Right lobe of liver (tissue), 6 donors: Measurements from ENCODE around the gene TOE1. TPM values are rescaled to one million over a fixed set of nuclear protein-coding genes. Genes with fewer than 3 reads are reported as not detected.

ENCODE experiments used
- ATAC-seq, 4 donors: fragments of 200-7000 bp; cut with Tn5 transposase; one replicate each; pipeline ENCODE4 v1.9.1; 2020; ENCODE audit warnings: mild to moderate bottlenecking in 4 of 4, moderate library complexity in 4 of 4
- DNase-seq, 3 donors: peaks; one replicate each; pipeline ENCODE4 v3.0.0-alpha.2; 2020
- H3K27ac ChIP-seq, 3 donors: fragments of 200-600 bp; one replicate each; pipeline ENCODE4 v1.8.0; 2022
- H3K27me3 ChIP-seq, 2 donors: fragments of 200-600 bp; one replicate each; pipeline ENCODE4 v1.8.0; 2022
- H3K36me3 ChIP-seq, 4 donors: fragments of 200-600 bp; sonication (generic) in 1 of 4; one replicate each; pipeline versions ENCODE4 v1.5.1 to v1.8.0; 2017 to 2022; ENCODE audit warnings: control low read depth in 1 of 4
- H3K4me1 ChIP-seq, 4 donors: fragments of 200-600 bp; sonication (generic) in 1 of 4; one replicate each; pipeline versions ENCODE4 v1.5.1 to v1.8.0; 2017 to 2022; ENCODE audit warnings: control low read depth in 1 of 4
- H3K4me3 ChIP-seq, 3 donors: fragments of 200-600 bp; one replicate each; pipeline ENCODE4 v1.8.0; 2022
- H3K9me3 ChIP-seq, 4 donors: fragments of 200-600 bp; sonication (generic) in 1 of 4; one replicate each; pipeline versions ENCODE4 v1.5.1 to v1.8.0; 2017 to 2022; ENCODE audit warnings: control low read depth in 1 of 4
- CTCF ChIP-seq, 4 donors: fragments of 200-600 bp in 3 of 4; fragments of 450-650 bp in 1 of 4; IDR thresholded peaks; one replicate each; pipeline versions ENCODE4 v1.5.1 to v1.8.0; 2016 to 2022; ENCODE audit warnings: antibody characterized with exemption in 4 of 4, mild to moderate bottlenecking in 2 of 4
- POLR2A ChIP-seq: fragments of 450-650 bp; IDR thresholded peaks from one replicate; pipeline ENCODE4 v1.6.1; 2017; ENCODE audit warnings: antibody characterized with exemption, mild to moderate bottlenecking
- WGBS: methylation state at CpG from one replicate; pipeline ENCODE4 v1.1.6; 2018; ENCODE audit warnings: low coverage, low lambda C conversion rate; ENCODE audit not compliant: insufficient coverage; ENCODE audit errors: missing lambda C conversion rate; 5-methylcytosine and 5-hydroxymethylcytosine counted together
- intact Hi-C, 2 donors: fragments of 100-400 bp; cut with DNase I; formaldehyde crosslinking; loops; one replicate each; pipeline versions ENCODE4 v1.11.2 to v1.14.1; 2022
- total RNA-seq, 6 experiments: library from RNA; depleted of rRNA in 2 of 6; stranded (reverse); fragments of >200 nt in 2 of 6; fragmentation: NEBNext Ultra II Directional in 3 of 6; extraction: Animal tissue kit (Norgen Biotek cat#: 25700) in 3 of 6; gene quantifications; one replicate each; pipeline versions ENCODE4 v1.1.0 to v1.2.4, GENCODE V29; 2016 to 2023
- donor health status: DM: no; HTN: yes; CAD: no.
- donor health status: DM: no; HTN: no; CAD: no.
- donor health status: DM: no; HTN: no; CAD: no.
- donor health status: DM: no; HTN: yes; CAD: no.
- donor health status: DM: no; HTN: yes; CAD: no.

TOE1 gene
- total RNA-seq, 6 experiments from 2014 or later, result 3.2 to 7.7 (median 4.4) TPM

DNA sequence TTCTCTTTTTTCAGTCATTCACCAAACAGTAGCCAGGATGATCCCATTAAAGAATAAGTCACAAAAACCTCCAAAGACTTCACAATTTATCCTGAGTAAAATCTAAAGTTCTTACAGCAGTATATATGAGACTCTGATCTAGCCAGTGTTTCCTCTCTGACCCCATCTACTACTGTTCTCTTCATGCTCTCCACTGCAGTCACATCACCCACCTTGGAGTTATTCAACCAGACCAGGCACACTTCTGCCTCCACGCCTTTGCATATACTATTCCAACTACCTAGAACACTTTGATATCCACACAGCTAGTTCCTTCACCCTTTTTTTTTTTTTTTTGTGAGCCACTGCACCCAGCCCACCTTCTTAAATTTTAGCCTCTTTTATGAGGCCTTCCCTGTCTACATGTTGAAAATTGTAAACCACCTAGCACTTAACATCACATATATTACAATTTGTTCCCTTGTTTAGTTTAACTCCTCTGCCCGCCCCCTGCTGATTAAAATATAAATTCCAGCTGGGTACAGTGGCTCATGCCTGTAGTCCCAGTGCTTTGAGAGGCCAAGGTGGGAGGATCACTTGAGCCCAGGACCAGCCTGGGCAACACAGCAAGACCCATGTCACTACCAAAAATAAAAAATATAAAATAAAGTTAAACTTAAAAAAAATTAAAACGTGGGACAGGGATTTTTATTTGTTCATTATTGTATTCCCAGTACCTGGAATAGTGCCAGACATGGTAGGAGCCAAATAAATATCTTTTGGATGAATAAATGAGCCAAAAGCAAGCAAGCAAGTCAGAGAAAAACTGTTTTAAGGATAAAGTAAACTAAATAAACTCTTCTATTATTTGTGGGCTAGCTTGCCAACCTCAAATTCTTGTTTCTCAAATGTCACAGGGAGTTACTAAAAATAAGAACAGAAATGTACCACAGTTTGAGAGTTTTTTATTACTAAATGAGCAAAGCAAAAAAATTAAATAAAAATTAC, 35.4 kb downstream of the TOE1 start:
- Histone ChIP-seq H3K4me3 (no peak overlapping the region), H3K27ac (no peak overlapping the region), H3K36me3 (no peaks in the 10 kb centered on the region), H3K4me1 (peaks cover 0 to 7% (median 0%) of the 10 kb centered on the region in 4 donors), H3K27me3 (no peaks in the 10 kb centered on the region), H3K9me3 (no peaks in the 10 kb centered on the region)
- TF ChIP-seq CTCF (IDR thresholded peaks at IDR 0.05) (no peak), POLR2A (no peak)
- WGBS, result 56% methylated on average over 3 of the region's 3 CpGs
- no peak for DNase-seq
- ATAC-seq, result no peak
- intact Hi-C loops, result no loop called here

- no peak overlapping the region for H3K27ac ChIP-seq
- no peaks in the 10 kb centered on the region for H3K27me3 ChIP-seq
- H3K36me3 ChIP-seq, result no peaks in the 10 kb centered on the region
- intact Hi-C loops, result no loop called here
- TF ChIP-seq CTCF (IDR thresholded peaks at IDR 0.05) (no peak), POLR2A (no peak)
- H3K9me3 ChIP-seq, result no peaks in the 10 kb centered on the region
- ATAC-seq (no peak), DNase-seq (no peak)
- peaks cover 0 to 16% (median 0%) of the 10 kb centered on the region in 4 donors for H3K4me1 ChIP-seq
- H3K4me3 ChIP-seq, result no peak overlapping the region
Observed at GRCh38 chr1:45378184-45378583, 38.2 kb downstream of the TOE1 start.

DNA sequence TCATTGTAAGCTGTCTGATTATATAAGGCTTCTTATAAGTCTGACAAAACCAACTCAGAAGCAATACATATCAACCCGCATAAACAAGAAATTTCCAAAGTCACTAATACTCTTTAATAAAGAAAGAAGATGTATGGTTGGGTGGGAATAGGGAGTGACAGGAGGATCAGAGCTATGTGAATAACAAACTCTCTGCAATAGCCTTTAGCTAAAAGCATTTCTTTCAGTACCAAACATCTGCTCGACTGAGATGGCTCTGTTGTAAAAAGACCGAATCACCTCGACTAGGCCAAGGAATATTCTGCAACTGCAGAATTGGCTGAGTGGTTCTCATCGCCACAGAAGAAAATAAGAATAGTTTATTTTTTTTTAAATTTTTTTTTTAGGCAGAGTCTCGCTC, 39.6 kb downstream of the TOE1 start:
- Histone ChIP-seq H3K27me3 (no peaks in the 10 kb centered on the region), H3K36me3 (no peaks in the 10 kb centered on the region), H3K4me1 (peaks cover 0 to 8% (median 0%) of the 10 kb centered on the region in 4 donors), H3K9me3 (no peaks in the 10 kb centered on the region), H3K27ac (no peak overlapping the region), H3K4me3 (no peak overlapping the region)
- intact Hi-C loops, result no loop called here
- no peak for TF ChIP-seq CTCF (IDR thresholded peaks at IDR 0.05)
- no peak for TF ChIP-seq POLR2A
- no peak for ATAC-seq
- no peak for DNase-seq
- 98% methylated on average over 5 of the region's 6 CpGs for WGBS

- Histone ChIP-seq H3K4me3 (no peak overlapping the region), H3K27ac (no peak overlapping the region), H3K4me1 (peaks cover 0 to 8% (median 0%) of the 10 kb centered on the region in 4 donors), H3K9me3 (no peaks in the 10 kb centered on the region), H3K27me3 (no peaks in the 10 kb centered on the region), H3K36me3 (no peaks in the 10 kb centered on the region)
- DNase-seq (no peak), ATAC-seq (no peak)
- intact Hi-C loops, result no loop called here
- TF ChIP-seq CTCF (IDR thresholded peaks at IDR 0.05) (no peak), POLR2A (no peak)
- 91% methylated on average over 2 of the region's 4 CpGs for WGBS
Observed at GRCh38 chr1:45380125-45380524, 40.2 kb downstream of the TOE1 start.
